Lung microvascular endothelial cell (primary cell): ENCODE measurements around the gene TRIM2. TPM values are rescaled to one million over a fixed set of nuclear protein-coding genes. Genes with fewer than 3 reads are reported as not detected.
"Not testable (repeated sequence)": the region's sequence is repeated elsewhere in the genome, so short reads cannot be mapped to it uniquely, and the experiment has no call there.

Source experiments
- DNase-seq, 2 donors: peaks; one replicate each; pipeline versions ENCODE4 v3.0.0 to v3.0.0-alpha.2; 2010; ENCODE audit warnings: low read depth in 2 of 2
- total RNA-seq: library from RNA; depleted of rRNA; stranded (reverse); fragments of >200 nt; gene quantifications from 2 replicates; pipeline ENCODE4 v1.2.1, GENCODE V29; 2014

The TRIM2 gene
- 6.5 and 15.7 TPM in 2 replicates for total RNA-seq

DNA sequence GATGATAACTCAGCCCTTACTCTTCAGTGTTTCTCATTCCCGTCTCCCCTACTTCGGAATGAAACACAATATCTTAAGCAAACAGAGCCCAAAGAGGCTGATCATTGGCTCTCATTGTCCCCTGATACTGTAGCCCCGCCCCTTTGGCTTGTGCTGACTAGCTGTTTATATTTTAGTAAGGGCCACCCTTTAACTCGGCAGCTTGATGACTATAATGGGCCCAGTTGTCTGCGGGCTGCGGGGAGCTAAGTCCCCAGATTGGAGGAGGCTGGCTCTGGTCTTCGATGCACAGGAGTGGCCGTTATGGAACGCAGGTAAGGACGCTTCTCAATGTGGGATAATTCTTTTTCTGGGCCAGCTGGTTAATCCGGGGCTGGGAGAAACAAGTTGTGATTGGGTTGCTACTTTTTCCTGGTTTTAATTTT, at the start of gene TRIM2:
TRIM2 (plus strand) TSS at position 197 of the 425 bp plus-strand sequence; CDS start at position 285, 88 bp downstream.
- DNase-seq: peak in 1 of 2 donors; percentile 41

- no peak for DNase-seq
Observed at GRCh38 chr4:153155686-153156085, 48.6 kb upstream of the TRIM2 start.

- DNase-seq: no peak
Observed at GRCh38 chr4:153156263-153156662, 48.0 kb upstream of the TRIM2 start.

GRCh38 chr4:153156721-153157120, 47.5 kb upstream of the TRIM2 start:
- DNase-seq: no peak

GRCh38 chr4:153159016-153159415, 45.2 kb upstream of the TRIM2 start:
- DNase-seq: no peak

DNA sequence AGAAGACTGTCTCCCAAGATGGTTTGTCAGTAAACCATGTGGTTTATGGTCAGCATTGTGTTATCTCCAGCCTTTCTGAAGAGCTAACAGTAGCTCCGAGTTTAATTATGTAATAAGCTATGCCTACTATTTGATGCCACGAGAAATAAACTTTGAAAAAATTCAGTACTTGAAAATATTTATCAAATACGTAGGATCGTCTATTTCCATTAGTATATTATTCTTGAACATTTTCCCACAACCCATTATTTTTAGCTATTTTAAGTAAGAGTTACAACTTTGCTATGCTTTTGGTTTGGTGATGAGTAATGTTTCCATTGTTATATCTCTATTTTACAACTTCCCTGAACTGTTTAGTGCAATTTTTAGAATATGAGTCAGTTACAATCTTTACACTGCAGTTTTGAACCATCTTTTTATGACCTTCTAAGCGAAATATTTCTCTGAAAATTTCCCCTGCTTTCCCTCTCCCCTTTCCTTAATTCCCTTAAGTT, 44.5 kb upstream of the TRIM2 start:
- peak; percentile 65 to 86 for DNase-seq

- no peak for DNase-seq
Observed at GRCh38 chr4:153160821-153161220, 43.4 kb upstream of the TRIM2 start.

DNA sequence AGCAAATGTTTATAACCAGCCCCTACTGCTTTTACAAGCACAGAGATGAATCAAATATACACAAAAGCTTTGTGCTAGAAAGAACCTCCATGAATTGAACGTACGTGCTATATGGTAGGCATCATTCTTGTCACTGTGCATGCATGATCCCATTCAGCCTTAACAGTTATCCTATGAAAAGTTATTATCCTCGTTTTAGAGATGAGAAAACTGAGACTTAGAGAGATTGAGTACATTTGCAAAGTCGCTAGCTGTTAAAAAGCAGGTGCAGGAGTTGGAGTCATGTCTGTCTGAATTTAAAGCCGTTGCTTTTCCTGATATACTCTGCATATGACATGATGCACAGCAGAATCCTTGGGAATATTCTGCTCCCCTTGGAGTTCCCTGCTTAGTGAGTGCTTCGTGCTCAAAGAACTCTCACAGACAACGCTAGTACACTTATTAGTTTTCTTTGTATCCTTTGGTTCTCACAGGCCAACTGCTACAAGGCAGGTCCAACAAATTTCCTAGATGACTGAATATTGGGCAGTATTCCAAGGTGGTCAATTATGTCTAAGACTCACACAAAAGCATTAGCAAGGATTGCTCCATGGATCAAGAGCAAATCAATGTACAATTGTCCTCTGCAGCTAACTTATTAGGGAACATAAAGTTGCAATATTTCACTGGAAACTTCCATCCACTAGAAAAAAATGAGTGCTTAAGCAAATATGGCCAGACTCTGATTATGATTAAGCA, 42.8 kb upstream of the TRIM2 start:
- DNase-seq: no peak

DNA sequence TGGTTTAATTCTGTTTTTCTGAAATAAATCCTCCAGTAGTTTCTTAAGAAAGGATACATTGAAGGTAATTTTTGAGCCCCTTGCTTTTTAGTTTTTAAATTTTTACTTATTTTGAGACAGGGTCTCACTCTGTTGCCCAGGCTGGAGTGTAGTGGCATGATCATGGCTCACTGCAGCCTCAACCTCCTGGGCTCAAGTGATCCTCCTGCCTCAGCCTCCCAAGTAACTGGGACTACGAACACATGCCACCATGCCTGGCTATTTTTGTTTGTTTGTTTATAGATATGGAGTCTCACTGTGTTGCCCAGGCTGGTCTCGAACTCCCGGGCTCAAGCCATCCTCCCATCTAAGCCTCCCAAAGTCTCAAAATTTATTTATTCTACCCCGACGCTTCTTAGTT, 39.0 kb upstream of the TRIM2 start:
- not testable (repeated sequence) for DNase-seq

GRCh38 chr4:153166716-153167501, 37.3 kb upstream of the TRIM2 start:
- DNase-seq: no peak

DNA sequence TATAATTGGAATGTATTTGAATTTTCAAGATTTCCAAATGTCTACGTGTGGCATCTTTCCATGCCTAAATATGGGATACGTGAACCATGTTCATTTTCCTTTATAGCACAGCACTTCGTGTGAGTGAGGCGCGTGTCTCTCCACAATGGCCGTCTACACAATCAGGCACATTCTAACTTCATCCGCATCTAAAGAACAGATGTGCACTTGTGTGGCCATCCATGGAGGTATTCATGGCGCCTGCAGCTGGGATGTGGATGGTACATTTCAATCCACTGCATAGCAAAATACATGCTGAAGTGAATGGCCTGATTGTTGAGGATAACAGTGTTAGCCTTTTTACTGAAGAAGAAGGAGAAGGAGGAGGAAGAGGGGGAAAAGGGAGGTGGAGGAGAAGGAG, 34.5 kb upstream of the TRIM2 start:
- DNase-seq: no peak

GRCh38 chr4:153170407-153170806, 33.8 kb upstream of the TRIM2 start:
- no peak for DNase-seq

DNA sequence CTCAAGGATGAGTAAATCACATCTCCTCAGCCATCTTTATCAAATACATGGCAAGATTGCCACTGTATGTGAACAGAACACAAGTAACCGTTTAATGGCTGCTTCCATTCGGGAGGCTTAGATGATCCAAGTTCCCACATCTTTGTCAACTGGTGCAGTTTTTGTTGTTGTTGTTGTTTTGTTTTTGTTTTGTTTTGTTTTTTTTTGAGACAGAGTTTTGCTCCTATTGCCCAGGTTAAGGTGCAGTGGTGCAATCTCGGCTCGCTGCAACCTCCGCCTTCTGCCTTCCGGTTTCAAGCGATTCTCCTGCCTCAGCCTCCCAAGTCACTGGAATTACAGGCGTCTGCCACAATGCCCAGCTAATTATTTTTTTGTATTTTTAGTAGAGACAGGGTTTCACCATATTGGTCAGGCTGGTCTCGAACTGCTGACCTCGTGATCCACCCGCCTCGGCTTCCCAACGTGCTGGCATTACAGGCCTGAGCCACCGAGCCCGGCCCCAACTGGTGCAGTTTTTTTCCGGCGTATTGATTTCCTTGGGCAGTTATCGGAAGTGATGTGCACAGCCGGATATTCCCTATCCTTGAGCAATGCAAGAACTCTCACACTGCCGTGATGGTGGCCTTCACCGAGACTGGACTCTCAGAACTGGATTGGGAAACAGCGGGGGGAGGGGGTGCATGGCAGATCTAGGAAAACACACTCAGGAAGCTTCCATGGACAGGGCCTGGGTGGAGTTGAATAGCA, 29.2 kb upstream of the TRIM2 start:
- DNase-seq: no peak

DNA sequence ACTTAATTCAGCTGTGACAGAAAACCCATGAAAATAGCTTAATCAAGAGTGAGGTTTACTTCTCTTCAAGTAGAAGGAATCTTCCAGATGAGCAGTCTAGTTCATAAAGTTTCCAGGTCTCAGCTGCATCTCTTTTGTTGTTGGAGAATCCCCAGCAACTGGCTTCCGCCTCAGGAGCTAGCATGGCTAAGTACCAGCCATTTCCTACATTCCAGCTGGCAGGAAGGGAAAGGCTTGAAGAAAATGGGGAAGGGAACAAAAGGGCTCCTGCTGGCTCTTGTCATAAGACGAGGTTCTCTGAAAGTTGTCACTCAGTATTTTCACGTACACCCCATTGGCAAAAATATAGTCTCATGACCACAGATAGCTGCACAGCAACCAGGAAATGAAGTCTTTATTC, 27.3 kb upstream of the TRIM2 start:
- DNase-seq: no peak

DNA sequence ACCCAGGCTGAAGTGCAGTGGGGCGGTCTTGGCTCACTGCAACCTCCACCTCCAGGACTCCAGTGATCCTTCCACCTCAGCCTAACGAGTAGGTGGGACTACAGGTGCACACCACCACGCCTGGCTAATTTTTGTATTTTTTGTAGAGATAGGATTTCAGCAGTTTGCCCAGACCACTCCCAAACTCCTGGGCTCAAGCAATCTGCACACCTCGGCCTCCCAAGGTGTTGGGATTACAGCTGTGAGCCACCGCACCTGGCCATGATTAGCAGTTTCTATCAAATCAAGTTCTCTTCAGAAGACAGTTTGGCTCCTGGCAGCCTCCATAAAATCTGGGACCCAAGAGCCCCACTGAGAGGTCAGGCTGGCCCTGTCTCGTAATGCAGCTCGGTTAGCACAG, 26.4 kb upstream of the TRIM2 start:
- DNase-seq: no peak

GRCh38 chr4:153179100-153179499, 25.1 kb upstream of the TRIM2 start:
- DNase-seq: no peak

DNA sequence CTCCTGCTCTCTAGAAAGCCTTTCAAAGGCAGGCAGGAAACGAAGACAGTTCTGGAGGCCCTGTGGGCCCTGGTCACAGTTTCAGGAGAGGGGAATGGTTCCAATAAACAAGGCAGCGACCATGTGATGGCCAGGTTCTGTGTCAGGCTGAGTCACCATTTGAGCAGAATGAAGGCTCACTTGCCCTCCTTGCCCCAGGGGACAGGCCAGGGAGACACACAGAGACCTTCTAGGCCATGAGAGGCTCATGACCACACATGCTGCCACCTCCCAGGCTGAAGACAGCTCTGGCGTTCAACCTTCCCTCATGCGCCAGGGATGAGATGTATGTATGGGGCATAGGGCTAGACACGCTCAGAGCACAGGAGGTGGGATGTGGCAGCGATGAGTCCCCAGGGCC, 22.9 kb upstream of the TRIM2 start:
- no peak for DNase-seq

- no peak for DNase-seq
Observed at GRCh38 chr4:153181700-153182099, 22.5 kb upstream of the TRIM2 start.

DNA sequence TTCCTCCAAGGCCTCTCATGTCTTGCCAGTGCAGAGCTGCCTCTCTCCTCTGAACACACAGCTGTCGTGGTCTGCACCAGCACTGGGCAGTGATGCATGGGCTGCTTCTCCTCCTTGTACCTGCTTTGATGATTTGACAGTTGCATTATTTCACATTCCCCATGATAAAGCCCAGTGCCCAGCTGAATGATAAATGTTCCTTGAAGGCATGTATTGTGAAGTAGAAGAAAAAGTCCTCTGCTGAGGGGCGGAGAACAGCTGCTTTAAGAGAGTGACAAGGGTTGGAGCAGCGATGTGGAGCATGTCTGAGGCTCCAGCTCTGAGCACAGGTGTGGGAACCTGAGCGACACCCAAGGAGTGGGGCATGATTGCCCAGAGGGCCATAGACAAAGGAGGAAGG, 21.1 kb upstream of the TRIM2 start:
- DNase-seq: no peak

DNA sequence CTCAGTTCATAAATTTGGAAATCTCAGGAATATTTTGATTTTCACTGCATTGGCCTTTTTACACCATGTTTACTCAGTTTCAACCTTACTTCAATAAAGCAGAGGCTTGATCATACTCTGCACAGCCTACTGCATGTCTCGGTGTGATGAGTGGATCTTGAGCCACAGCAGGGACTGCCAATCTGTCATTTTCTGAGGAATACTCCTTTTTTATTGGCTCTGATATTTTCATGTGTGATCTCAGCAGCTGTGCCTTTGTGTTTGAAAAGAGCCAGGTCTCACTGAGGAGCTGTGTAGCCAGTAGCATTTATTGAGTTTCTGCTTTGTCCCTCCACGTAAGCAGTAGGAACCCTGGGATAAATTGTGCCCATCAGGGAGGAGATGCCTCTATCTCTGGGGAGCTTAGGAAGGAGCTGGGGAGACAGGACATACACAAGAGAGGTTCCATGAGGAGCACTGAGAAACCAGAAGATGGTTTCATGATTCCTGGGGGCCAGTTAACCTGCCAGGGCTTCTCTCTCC, 18.9 kb upstream of the TRIM2 start:
- DNase-seq: no peak

DNA sequence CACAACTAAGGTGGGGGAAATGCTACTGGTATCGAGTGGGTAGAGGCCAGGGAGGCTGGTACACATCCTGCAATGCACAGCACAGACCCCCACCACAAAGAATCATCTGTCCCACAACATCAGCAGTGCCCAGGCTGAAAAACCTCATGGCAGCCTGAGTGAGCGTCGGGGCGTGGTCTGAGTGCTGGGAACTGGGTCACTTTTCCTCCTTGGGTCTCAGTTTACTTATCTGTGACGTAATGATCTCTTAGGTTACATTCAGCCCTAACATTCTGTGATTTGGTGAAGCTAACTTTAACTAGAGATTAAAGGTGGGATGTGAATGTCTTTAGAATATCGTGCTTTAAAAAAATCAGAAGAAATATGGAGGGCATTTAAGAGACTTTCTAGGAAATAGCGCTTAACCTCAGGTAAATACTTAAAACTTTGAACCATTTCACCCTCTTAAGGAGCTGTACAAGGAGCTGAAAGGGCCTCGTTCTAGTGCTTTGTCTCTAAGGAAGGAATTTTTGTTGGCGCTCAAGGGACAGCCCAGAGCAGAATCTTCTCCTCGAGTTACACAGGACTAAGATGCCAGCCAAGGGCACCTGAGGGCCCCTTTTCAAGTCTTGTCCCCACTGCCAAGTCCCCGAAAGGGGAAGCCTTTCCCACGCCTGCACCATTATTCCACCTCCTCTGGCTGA, 18.1 kb upstream of the TRIM2 start:
- DNase-seq: no peak
